ENCODE data around the gene MRPS34.

The MRPS34 gene

DNA sequence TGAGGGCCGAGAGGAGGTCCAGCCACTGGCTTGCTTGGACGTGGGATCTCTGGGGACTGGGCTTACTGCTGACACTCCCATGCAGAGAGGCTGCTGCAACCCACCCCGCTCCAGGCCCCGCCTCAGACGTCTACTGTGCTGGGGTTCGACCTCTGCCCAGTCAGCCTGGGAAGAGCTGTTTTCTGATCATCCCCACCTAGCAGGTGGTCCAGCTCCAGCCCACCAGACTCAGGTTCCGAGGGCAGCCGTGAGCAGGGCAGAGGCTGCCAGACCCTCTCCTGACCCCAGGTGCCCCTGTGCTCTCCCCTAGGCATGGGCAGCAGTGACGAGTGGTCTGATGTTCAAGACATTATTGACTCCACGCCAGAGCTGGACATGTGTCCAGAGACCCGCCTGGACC, 25.0 kb downstream of the MRPS34 start:
- H3K27ac Mint-ChIP-seq, result no peak overlapping the region
- no peaks in the 10 kb centered on the region for H3K4me1 Mint-ChIP-seq
- no peaks in the 10 kb centered on the region for H3K9me3 Mint-ChIP-seq
- TF ChIP-seq, protein P1, sequence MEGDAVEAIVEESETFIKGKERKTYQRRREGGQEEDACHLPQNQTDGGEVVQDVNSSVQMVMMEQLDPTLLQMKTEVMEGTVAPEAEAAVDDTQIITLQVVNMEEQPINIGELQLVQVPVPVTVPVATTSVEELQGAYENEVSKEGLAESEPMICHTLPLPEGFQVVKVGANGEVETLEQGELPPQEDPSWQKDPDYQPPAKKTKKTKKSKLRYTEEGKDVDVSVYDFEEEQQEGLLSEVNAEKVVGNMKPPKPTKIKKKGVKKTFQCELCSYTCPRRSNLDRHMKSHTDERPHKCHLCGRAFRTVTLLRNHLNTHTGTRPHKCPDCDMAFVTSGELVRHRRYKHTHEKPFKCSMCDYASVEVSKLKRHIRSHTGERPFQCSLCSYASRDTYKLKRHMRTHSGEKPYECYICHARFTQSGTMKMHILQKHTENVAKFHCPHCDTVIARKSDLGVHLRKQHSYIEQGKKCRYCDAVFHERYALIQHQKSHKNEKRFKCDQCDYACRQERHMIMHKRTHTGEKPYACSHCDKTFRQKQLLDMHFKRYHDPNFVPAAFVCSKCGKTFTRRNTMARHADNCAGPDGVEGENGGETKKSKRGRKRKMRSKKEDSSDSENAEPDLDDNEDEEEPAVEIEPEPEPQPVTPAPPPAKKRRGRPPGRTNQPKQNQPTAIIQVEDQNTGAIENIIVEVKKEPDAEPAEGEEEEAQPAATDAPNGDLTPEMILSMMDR (IDR thresholded peaks at IDR 0.05; ENCODE audit: unreplicated experiment in 3 of 3), result no peak
- no peaks in the 10 kb centered on the region for H3K27me3 Mint-ChIP-seq (ENCODE audit: low read depth)
- H3K36me3 Mint-ChIP-seq (ENCODE audit: low read depth), result peaks cover 22% of the 10 kb centered on the region
- no peak overlapping the region for H3K4me3 Mint-ChIP-seq

DNA sequence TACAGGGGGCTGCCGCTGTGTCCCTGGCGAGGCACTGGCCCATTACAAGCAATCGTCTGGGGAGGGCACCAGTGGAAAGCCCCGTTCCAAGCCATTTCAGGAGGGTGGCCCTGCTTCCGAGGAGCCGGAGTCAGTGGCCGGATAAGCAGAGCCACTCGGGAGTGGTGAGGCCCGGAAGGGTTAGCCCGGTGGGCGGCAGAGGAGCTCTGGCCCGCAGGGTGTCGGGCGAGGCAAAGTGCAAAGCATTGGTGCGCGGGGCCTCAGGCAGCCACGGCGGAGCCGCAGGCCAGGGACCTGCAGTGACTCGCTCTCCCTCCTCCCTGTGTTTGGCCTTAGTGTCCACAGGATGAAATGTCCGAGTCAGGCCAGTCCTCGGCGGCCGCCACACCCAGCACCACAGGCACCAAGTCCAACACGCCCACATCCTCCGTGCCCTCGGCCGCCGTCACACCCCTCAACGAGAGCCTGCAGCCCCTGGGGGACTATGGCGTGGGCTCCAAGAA, 26.2 kb downstream of the MRPS34 start:
- TF ChIP-seq, protein P1 (IDR thresholded peaks at IDR 0.05; ENCODE audit: unreplicated experiment in 3 of 3), result no peak
- Mint-ChIP-seq H3K4me3 (no peak overlapping the region), H3K36me3 (ENCODE audit: low read depth) (peaks cover 14% of the 10 kb centered on the region), H3K9me3 (no peaks in the 10 kb centered on the region), H3K27me3 (ENCODE audit: low read depth) (no peaks in the 10 kb centered on the region), H3K27ac (no peak overlapping the region), H3K4me1 (no peaks in the 10 kb centered on the region)

DNA sequence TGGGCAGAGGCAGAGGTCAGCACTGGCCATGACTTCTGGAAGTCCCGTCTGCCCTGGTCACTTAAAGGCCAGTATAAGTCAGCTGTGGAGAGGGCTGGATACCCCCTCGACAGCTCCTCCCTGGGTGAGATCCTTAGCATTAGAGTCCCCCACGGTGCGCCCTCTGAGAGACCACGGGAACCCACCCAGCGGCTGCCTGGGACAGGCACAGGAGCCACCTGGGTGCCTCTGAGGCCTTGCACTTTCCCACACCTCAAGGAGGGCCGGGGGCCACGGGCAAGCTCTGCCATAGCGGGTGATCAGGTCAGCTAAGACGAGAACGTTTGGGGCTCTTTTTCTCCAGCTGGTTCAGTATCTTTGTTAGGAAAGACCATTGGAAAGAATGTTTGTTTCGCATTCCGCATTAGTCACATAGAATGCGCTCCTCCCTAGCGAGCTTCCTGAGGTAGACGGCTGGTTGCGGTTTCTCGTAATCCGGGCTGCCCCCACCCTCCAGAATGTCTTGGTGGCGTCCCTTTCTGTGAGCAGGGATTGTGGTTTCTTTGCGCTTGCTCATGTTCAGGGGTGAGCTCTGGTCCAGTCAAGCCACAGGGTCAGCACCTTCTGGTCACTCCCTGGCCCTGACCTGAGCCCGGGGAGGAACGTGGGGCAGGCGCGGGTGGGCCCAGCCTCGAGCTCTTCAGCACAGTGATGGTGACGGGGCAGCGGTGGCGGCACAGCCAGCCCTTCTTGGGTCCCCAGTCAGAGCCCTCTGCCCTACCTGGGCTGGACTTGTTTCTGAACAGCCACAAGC, 26.8 kb downstream of the MRPS34 start:
- Mint-ChIP-seq H3K4me1 (no peaks in the 10 kb centered on the region), H3K27me3 (ENCODE audit: low read depth) (no peaks in the 10 kb centered on the region), H3K4me3 (no peak overlapping the region), H3K36me3 (ENCODE audit: low read depth) (peaks cover 8% of the 10 kb centered on the region), H3K9me3 (no peaks in the 10 kb centered on the region), H3K27ac (peak overlapping the region in 2 of 3 experiments; percentile 41 to 42)
- TF ChIP-seq, protein P1 (IDR thresholded peaks at IDR 0.05; ENCODE audit: unreplicated experiment in 3 of 3), result no peak

DNA sequence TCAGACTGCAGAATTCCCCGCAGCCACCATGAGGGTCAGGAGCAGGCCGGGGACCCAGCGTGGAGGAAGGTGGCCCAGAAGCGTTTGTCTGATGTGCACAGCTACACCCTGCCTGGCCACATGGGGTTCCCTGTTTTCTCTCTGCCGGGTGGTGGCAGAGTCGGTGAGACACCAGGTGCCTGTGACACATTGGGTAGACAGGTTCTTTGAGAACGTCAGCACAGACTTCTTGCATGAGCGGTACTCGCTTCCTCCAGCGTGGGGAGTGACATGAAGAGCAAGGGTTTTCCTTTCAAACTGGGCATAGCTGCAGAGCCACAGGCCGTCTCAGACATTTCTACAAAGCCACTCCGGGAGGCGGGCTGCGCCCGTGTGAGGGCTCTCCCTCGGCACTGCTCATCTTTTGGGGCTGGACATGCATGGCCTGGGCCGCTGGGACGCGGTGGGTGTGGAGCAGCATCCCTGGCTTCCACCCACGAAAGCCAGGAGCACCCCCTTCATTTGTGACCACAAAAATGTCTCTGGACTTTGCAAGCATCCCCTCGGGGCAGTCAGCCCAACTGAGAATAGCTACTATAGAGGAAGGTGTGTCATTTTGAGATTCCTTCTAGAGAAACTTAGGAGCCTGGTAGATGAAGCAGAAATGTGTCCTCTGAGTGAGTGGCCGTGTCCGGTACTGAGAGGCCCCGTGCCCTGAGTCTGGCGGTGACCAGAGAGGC, 27.6 kb downstream of the MRPS34 start:
- H3K36me3 Mint-ChIP-seq (ENCODE audit: low read depth), result peaks cover 8% of the 10 kb centered on the region
- TF ChIP-seq, protein P1 (IDR thresholded peaks at IDR 0.05; ENCODE audit: unreplicated experiment in 3 of 3), result no peak
- no peaks in the 10 kb centered on the region for H3K27me3 Mint-ChIP-seq (ENCODE audit: low read depth)
- no peaks in the 10 kb centered on the region for H3K9me3 Mint-ChIP-seq
- H3K4me3 Mint-ChIP-seq, result no peak overlapping the region
- peak overlapping the region in 1 of 3 experiments; percentile 42 for H3K27ac Mint-ChIP-seq
- H3K4me1 Mint-ChIP-seq, result no peaks in the 10 kb centered on the region

DNA sequence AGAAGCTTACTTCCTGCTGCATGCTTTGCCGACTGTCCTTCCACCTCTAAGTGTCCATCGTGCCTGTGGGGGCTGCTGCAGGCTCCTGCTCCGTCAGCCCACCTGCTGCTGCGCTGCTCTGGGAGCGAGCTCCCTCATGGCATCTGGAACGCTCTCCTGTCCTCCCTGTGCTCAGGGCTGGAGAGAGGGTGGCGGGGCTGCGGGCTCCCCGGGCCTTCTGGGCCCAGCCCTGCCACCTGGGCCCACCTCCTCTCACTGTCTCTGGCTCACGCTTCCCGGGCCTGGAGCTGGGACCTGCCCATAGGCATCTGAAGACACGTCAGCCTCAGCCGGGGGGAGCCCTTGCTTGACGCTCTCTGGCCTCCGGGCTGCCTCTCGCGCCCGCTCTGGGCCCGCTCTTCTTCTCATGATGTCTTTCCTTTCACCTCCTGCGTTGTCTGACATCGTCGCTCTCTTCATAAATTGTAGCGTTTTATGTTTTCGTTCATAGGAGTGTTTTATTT, 28.5 kb downstream of the MRPS34 start:
- no peak overlapping the region for H3K4me3 Mint-ChIP-seq
- no peaks in the 10 kb centered on the region for H3K27me3 Mint-ChIP-seq (ENCODE audit: low read depth)

More for the DNA sequence above, 28.5 kb downstream of the MRPS34 start:
- Mint-ChIP-seq H3K27ac (no peak overlapping the region), H3K9me3 (no peaks in the 10 kb centered on the region), H3K4me1 (no peaks in the 10 kb centered on the region), H3K36me3 (ENCODE audit: low read depth) (peaks cover 8% of the 10 kb centered on the region)
- TF ChIP-seq, protein P1 (IDR thresholded peaks at IDR 0.05; ENCODE audit: unreplicated experiment in 3 of 3), result no peak

Measured in nephron (organoid).